OCI-LY1 (cell line): ENCODE data around the gene VSIR.

Experiments used
- H2AFZ ChIP-seq: fragments of 200-600 bp; sonication (generic), shearing (Covaris generic); 2 replicates; pipeline ENCODE4 v1.6.0; 2014; ENCODE audit warnings: antibody characterized with exemption, mild to moderate bottlenecking, low read length
- H3F3A ChIP-seq: fragments of 200-600 bp; sonication (generic), shearing (Covaris generic); 2 replicates; pipeline ENCODE4 v1.6.0; 2014; ENCODE audit warnings: mild to moderate bottlenecking, antibody characterized with exemption, low read length, moderate library complexity; ENCODE audit not compliant: insufficient read depth
- H3K27ac ChIP-seq: fragments of 200-600 bp; sonication (generic); 2 replicates; pipeline ENCODE4 v1.5.1; 2014; ENCODE audit warnings: low read length, mixed run types, mild to moderate bottlenecking, low read depth; ENCODE audit not compliant: poor library complexity, severe bottlenecking
- H3K27me3 ChIP-seq: fragments of 200-600 bp; sonication (generic); 2 replicates; pipeline ENCODE4 v1.6.0; 2014; ENCODE audit warnings: antibody characterized with exemption, mild to moderate bottlenecking, low read length, moderate library complexity; ENCODE audit not compliant: insufficient read depth
- H3K36me3 ChIP-seq: fragments of 200-600 bp; sonication (generic); 2 replicates; pipeline ENCODE4 v1.6.1; 2014; ENCODE audit warnings: mild to moderate bottlenecking, antibody characterized with exemption, low read length, moderate library complexity, mixed read lengths; ENCODE audit not compliant: insufficient read depth
- H3K4me1 ChIP-seq: fragments of 200-600 bp; sonication (generic); 2 replicates; pipeline ENCODE4 v1.5.1; 2014; ENCODE audit warnings: mild to moderate bottlenecking, low read length, moderate library complexity; ENCODE audit not compliant: insufficient read depth, severe bottlenecking
- H3K4me2 ChIP-seq: fragments of 200-600 bp; sonication (generic), shearing (Covaris generic); 2 replicates; pipeline ENCODE4 v1.6.1; 2014; ENCODE audit warnings: low read length
- H3K4me3 ChIP-seq: fragments of 200-600 bp; sonication (generic); 2 replicates; pipeline ENCODE4 v1.5.1; 2014; ENCODE audit warnings: low read length, low read depth, mild to moderate bottlenecking, mixed read lengths; ENCODE audit not compliant: poor library complexity, severe bottlenecking
- H3K79me2 ChIP-seq: fragments of 200-600 bp; shearing (Covaris generic); 2 replicates; pipeline ENCODE4 v1.6.1; 2016; ENCODE audit warnings: mixed run types, low read length, mixed read lengths; ENCODE audit not compliant: insufficient read depth
- H3K9ac ChIP-seq: fragments of 200-600 bp; sonication (generic), shearing (Covaris generic); 2 replicates; pipeline ENCODE4 v1.6.1; 2014; ENCODE audit warnings: mild to moderate bottlenecking, low read length, mixed read lengths
- H3K9me2 ChIP-seq: fragments of 200-600 bp; sonication (generic), shearing (Covaris generic); 2 replicates; pipeline ENCODE4 v1.6.1; 2014; ENCODE audit warnings: low read depth, mild to moderate bottlenecking, low read length, mixed read lengths
- H3K9me3 ChIP-seq: fragments of 200-600 bp; shearing (Covaris generic); 2 replicates; pipeline ENCODE4 v1.6.1; 2014; ENCODE audit warnings: low read length, mixed read lengths
- H4K20me1 ChIP-seq: fragments of 200-600 bp; sonication (generic), shearing (Covaris generic); 2 replicates; pipeline ENCODE4 v1.6.0; 2016; ENCODE audit warnings: mild to moderate bottlenecking, low read length; ENCODE audit not compliant: insufficient read depth
- EZH2 ChIP-seq: fragments of 200-600 bp; sonication (generic), shearing (Covaris generic); IDR thresholded peaks from 2 replicates; pipeline ENCODE4 v1.8.0; 2017; ENCODE audit warnings: borderline replicate concordance, mixed run types, mild to moderate bottlenecking, antibody characterized with exemption, low read length, moderate library complexity, mixed read lengths
- TF ChIP-seq, protein P1 (sequence below): fragments of 200-600 bp; sonication (generic), shearing (Covaris generic); IDR thresholded peaks from 2 replicates; pipeline ENCODE4 v1.5.1; 2017; ENCODE audit warnings: mild to moderate bottlenecking, antibody characterized with exemption, low read length, moderate library complexity, mixed read lengths

The VSIR gene

DNA sequence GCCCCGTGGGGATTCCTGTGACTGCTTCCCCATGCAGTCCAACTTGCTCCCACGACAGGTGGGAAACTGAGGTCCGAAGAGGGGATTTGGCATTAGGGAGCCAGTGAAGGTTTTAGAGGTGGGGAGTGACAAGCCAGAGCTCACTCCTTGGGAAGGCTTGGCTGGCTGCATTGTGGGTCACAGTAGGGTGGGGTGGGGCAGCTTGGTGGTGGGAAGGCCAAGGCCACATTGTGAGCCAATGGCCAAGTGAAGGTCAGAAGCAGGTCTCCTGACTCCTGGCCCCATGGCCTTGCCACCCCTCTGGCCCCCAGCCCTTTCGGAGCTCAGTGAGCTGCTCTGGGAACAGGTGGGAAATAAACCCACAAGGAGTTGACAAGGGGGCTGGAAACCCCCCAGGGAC is 56.3 kb downstream of the VSIR start:
- no peak overlapping the region for H3K9ac ChIP-seq
- no peaks in the 10 kb centered on the region for H3K9me3 ChIP-seq
- H3K27me3 ChIP-seq = 0 out of 2 replicates have a peak, but pooled peaks cover 6% of the 10 kb centered on the region
- H3K36me3 ChIP-seq = no peaks in the 10 kb centered on the region
- H4K20me1 ChIP-seq = no peaks in the 10 kb centered on the region
- TF ChIP-seq, protein P1, sequence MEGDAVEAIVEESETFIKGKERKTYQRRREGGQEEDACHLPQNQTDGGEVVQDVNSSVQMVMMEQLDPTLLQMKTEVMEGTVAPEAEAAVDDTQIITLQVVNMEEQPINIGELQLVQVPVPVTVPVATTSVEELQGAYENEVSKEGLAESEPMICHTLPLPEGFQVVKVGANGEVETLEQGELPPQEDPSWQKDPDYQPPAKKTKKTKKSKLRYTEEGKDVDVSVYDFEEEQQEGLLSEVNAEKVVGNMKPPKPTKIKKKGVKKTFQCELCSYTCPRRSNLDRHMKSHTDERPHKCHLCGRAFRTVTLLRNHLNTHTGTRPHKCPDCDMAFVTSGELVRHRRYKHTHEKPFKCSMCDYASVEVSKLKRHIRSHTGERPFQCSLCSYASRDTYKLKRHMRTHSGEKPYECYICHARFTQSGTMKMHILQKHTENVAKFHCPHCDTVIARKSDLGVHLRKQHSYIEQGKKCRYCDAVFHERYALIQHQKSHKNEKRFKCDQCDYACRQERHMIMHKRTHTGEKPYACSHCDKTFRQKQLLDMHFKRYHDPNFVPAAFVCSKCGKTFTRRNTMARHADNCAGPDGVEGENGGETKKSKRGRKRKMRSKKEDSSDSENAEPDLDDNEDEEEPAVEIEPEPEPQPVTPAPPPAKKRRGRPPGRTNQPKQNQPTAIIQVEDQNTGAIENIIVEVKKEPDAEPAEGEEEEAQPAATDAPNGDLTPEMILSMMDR = no peak
- no peak for TF ChIP-seq EZH2
- no peaks in the 10 kb centered on the region for H3K9me2 ChIP-seq
- no peak overlapping the region for H3K27ac ChIP-seq
- no peak overlapping the region for H2AFZ ChIP-seq
- H3F3A ChIP-seq = no peaks in the 10 kb centered on the region
- no peak overlapping the region for H3K4me3 ChIP-seq
- H3K4me1 ChIP-seq = peaks cover 19% of the 10 kb centered on the region
- H3K4me2 ChIP-seq = no peak overlapping the region
- H3K79me2 ChIP-seq = no peaks in the 10 kb centered on the region

DNA sequence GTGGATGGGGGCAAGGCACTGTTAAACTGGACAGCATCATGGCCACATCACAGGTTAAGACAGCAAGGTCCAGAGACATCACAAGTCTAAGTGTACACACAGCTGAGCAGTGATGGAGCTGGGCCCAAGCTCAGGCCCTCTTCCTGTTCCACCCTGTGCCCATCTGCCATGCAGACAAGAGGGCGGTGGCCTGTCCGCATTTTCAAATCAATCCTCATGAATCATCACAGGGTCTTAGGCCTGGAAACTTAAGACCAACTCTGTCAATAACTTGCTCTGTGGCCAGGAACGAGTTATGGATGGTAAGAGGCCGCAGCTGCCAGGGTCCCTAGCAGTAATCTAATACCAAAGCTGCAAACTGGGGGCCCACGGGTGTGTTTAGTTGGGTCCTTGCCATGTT is 56.9 kb downstream of the VSIR start:
- Histone ChIP-seq H3K27ac (no peak overlapping the region), H3K9ac (no peak overlapping the region), H3F3A (no peaks in the 10 kb centered on the region), H3K4me1 (peaks cover 19% of the 10 kb centered on the region), H3K36me3 (no peaks in the 10 kb centered on the region), H3K79me2 (no peaks in the 10 kb centered on the region), H4K20me1 (no peaks in the 10 kb centered on the region), H3K4me3 (no peak overlapping the region), H3K27me3 (0 out of 2 replicates have a peak, but pooled peaks cover 6% of the 10 kb centered on the region), H3K9me3 (no peaks in the 10 kb centered on the region), H3K9me2 (no peaks in the 10 kb centered on the region), H3K4me2 (no peak overlapping the region), H2AFZ (no peak overlapping the region)
- no peak for TF ChIP-seq EZH2
- TF ChIP-seq, protein P1 = no peak

GRCh38 chr10:71715860-71716259 is 57.5 kb downstream of the VSIR start:
- Histone ChIP-seq H3K36me3 (no peaks in the 10 kb centered on the region), H3K27ac (no peak overlapping the region), H3F3A (no peaks in the 10 kb centered on the region), H3K4me2 (no peak overlapping the region), H3K9me2 (no peaks in the 10 kb centered on the region), H3K4me3 (no peak overlapping the region), H3K79me2 (no peaks in the 10 kb centered on the region), H3K4me1 (peaks cover 19% of the 10 kb centered on the region), H3K9me3 (no peaks in the 10 kb centered on the region), H3K27me3 (peaks cover 4% of the 10 kb centered on the region; the same call in 1 of the 2 replicates), H2AFZ (no peak overlapping the region), H3K9ac (no peak overlapping the region), H4K20me1 (no peaks in the 10 kb centered on the region)
- no peak for TF ChIP-seq EZH2
- TF ChIP-seq, protein P1 = no peak
